A549 (cell line): ENCODE results near the gene CCDC57.

ENCODE experiments used
- CTCF ChIP-seq: fragments of >200 bp; sonication (Bioruptor Twin); formaldehyde crosslinking; IDR thresholded peaks from 3 replicates; pipeline ENCODE4 v1.5.1; 2016
- EP300 ChIP-seq, 2 experiments: fragments of >200 bp; sonication (Bioruptor Twin); formaldehyde crosslinking; IDR thresholded peaks; 2 replicates in 1 of 2; 3 replicates in 1 of 2; pipeline ENCODE4 v1.6.1; 2016 to 2017
- ESRRA ChIP-seq: fragments of 150-350 bp; IDR thresholded peaks from 2 replicates; pipeline ENCODE4 v1.6.1; 2014; ENCODE audit warnings: mild to moderate bottlenecking, low read length, borderline replicate concordance
- HDAC2 ChIP-seq: fragments of 200-600 bp; sonication (generic); IDR thresholded peaks from 2 replicates; pipeline ENCODE4 v1.6.1; 2016
- NFE2L2 ChIP-seq: fragments of 150-350 bp; conservative IDR thresholded peaks from 2 replicates; pipeline ENCODE4 v1.6.1; 2014; ENCODE audit warnings: low read length
- NR3C1 ChIP-seq: fragments of >200 bp; sonication (Bioruptor Twin); formaldehyde crosslinking; IDR thresholded peaks from 3 replicates; pipeline ENCODE4 v1.6.1; 2017
- POLR2A ChIP-seq: IDR thresholded peaks from 2 replicates; pipeline ENCODE4 v1.6.1; 2012; ENCODE audit warnings: mild to moderate bottlenecking, low read length
- RAD21 ChIP-seq, 2 experiments: fragments of >200 bp in 1 of 2; sonication (Bioruptor Twin) in 1 of 2; formaldehyde crosslinking in 1 of 2; IDR thresholded peaks in 1 of 2; conservative IDR thresholded peaks in 1 of 2; 2 replicates in 1 of 2; 3 replicates in 1 of 2; pipeline ENCODE4 v1.6.1; 2012 to 2018; ENCODE audit warnings: inconsistent platforms in 1 of 2
- RFX5 ChIP-seq: fragments of 450-650 bp; IDR thresholded peaks from 2 replicates; pipeline ENCODE4 v1.7.1; 2014; ENCODE audit warnings: antibody characterized with exemption, mild to moderate bottlenecking, moderate library complexity
- SMC3 ChIP-seq: fragments of >200 bp; sonication (Bioruptor Twin); formaldehyde crosslinking; IDR thresholded peaks from 3 replicates; pipeline ENCODE4 v1.6.1; 2018; ENCODE audit warnings: inconsistent platforms

- TF ChIP-seq CTCF = no peak
- no peak for TF ChIP-seq POLR2A
- no peak for TF ChIP-seq RAD21 (conservative IDR thresholded peaks at IDR 0.05 in 1 of 2, IDR thresholded peaks at IDR 0.05 in 1 of 2)
- no peak for TF ChIP-seq ESRRA
- no peak for TF ChIP-seq SMC3
- TF ChIP-seq RFX5 = no peak
- TF ChIP-seq NR3C1 = no peak
- TF ChIP-seq HDAC2 = no peak
- no peak for TF ChIP-seq NFE2L2
- TF ChIP-seq EP300 (IDR thresholded peaks at IDR 0.05) = no peak
These were observed 51.4 kb downstream of the CCDC57 start for GRCh38 chr17:82161216-82161615.
